ENCODE results near the gene ZNF217.
"Not testable (repeated sequence)": the region's sequence is repeated elsewhere in the genome, so short reads cannot be mapped to it uniquely, and the experiment has no call there.

The ZNF217 gene

DNA sequence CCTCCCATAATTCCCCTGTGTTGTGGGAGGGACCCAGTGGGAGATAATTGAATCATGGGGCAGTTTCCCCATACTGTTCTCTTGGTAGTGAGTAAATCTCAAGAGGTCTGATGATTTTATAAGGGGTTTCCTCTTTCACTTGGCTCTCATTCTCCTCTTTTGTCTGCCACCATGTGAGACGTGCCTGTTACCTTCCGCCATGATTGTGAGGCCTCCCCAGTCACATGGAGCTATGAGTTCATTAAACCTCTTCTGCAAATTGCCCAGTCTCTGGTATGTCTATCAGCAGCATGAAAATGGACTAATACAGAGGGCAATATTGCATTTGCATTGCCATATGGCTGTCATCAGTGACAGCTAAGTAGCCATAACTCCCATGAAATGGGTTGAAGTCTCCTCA lies 63.2 kb downstream of the ZNF217 start:
- DNase-seq (ENCODE audit: low spot score) = no peak
- TF ChIP-seq, protein P1, sequence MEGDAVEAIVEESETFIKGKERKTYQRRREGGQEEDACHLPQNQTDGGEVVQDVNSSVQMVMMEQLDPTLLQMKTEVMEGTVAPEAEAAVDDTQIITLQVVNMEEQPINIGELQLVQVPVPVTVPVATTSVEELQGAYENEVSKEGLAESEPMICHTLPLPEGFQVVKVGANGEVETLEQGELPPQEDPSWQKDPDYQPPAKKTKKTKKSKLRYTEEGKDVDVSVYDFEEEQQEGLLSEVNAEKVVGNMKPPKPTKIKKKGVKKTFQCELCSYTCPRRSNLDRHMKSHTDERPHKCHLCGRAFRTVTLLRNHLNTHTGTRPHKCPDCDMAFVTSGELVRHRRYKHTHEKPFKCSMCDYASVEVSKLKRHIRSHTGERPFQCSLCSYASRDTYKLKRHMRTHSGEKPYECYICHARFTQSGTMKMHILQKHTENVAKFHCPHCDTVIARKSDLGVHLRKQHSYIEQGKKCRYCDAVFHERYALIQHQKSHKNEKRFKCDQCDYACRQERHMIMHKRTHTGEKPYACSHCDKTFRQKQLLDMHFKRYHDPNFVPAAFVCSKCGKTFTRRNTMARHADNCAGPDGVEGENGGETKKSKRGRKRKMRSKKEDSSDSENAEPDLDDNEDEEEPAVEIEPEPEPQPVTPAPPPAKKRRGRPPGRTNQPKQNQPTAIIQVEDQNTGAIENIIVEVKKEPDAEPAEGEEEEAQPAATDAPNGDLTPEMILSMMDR (IDR thresholded peaks at IDR 0.05; ENCODE audit: extremely low read depth, missing control alignments) = no peak

DNA sequence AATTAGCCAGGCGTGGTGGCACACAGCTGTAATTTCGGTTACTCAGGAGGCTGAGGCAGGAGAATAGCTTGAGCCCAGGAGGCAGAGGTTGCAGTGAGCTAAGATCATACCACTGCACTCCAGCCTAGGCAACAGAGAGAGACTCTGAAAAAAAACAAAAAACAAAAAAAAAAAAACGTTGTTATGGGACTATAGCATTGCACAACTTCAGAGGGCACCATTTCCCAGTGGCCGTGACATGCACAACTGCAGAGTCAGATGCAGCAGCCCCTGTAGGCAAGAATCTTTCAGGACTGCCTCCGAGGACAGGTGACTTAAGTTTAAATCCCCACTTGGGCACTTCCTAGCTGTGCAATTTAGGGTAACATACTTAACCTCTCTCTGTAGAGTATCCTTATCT lies 64.0 kb downstream of the ZNF217 start:
- TF ChIP-seq, protein P1 (IDR thresholded peaks at IDR 0.05; ENCODE audit: extremely low read depth, missing control alignments) = no peak
- no peak for DNase-seq (ENCODE audit: low spot score)

DNA sequence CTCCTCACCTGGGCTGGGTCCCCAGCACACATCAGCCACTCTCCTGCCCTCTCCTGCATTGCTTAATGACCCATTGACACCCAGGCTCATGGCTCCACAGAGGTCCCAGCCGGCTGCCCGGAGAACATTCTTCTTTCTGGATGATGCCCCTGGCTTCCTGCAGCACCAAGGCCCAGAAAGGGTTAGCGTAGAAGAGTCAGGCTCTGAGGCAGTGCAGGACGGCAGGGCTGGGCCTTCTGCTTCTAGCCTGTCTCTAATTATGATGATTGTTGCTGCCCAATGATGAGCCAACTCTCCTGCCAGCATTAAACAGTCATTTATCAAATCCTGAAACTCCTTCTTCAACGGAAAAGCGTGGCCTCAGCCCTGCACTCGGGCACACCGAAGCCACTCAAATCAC lies 66.4 kb downstream of the ZNF217 start:
- TF ChIP-seq, protein P1 (IDR thresholded peaks at IDR 0.05; ENCODE audit: extremely low read depth, missing control alignments) = no peak
- DNase-seq (ENCODE audit: low spot score) = no peak

DNA sequence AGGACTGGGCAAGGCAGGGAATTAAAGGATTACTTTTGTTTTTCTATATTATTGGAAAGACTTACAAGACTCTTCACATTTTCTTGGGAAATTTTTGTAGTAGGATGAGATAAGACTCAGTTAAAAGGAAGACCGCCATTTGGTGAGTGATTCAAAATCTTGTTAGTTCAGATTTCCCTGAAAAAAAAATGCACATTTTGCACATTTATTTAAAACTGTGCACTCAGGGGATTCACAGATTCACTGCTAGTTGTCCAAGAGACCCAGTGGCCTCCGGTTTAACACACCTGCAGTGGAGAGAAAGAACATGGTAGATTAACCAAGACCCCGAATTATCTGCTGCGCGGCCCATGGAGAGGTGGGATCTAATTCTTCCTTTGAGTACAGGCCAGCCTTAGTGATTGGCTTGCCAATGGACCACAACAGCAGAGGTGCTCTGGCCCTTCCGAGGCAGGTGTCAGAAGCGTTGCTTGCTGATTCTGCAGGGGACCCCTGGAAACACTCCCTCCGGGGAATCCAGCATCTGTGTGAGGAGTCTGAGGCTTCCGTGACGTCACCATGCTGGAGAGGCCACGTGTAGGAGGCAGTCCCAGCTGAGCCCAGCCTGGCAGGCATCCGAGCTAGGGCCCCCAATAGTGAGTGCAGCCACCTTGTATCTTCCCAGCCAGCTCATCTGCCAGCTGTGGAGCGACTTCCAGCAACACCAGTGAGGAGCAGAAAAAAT lies 68.9 kb downstream of the ZNF217 start:
- DNase-seq (ENCODE audit: low spot score) = no peak
- TF ChIP-seq, protein P1 (IDR thresholded peaks at IDR 0.05; ENCODE audit: extremely low read depth, missing control alignments) = no peak

DNA sequence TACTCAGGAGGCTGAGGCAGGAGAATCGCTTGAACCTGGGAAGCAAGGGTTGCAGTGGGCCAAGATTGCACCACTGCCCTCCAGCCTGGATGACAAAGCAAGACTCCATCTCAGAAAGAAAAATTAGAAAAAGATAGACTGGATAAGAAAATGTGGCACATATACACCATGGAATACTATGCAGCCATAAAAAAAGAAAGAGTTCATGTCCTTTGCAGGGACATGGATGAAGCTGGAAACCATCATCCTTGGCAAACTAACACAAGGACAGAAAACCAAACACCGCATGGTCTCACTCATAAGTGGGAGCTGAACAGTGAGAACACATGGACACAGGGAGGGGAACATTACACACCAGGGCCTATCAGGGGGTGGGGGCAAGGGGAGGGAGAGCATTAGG lies 70.0 kb downstream of the ZNF217 start:
- not testable (repeated sequence) for DNase-seq (ENCODE audit: low spot score)

DNA sequence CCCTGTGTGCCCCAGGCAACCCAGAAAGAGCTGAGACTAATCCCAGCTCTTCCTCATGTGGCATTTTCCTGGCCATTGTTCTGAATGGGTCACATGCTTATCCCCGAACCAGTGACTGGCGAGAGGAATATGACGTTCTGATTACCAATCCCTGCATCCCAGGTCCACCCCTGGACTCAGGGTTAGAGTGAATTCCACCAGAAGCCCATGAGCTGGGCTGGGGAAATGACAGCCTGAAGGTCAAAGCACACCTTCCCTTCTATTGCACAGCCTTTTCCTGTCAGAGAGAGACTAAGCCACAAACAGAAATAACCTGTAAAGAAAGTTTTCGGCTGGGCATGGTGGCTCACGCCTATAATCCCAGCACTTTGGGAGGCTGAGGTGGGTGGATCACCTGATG lies 70.9 kb downstream of the ZNF217 start:
- TF ChIP-seq, protein P1 (IDR thresholded peaks at IDR 0.05; ENCODE audit: extremely low read depth, missing control alignments) = no peak
- DNase-seq (ENCODE audit: low spot score) = no peak

DNA sequence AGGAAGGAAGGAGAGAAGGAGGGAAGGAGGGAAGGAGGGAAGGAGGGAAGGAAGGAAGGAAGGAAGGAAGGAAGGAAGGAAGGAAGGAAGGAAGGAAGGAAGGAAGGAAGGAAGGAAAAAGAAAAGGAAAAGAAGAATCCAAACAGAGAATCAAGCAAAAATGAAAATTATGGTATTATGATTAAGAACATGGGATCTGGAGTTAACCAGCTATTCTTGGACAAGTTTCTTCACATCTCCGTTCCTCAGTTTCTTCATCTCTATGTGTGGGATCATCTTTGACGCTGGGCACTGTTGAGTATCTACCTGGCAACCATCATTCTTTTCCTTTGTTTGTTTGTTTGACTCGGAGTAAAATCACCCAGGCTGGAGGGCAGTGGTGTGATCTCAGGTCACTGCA lies 71.6 kb downstream of the ZNF217 start:
- TF ChIP-seq, protein P1 (IDR thresholded peaks at IDR 0.05; ENCODE audit: extremely low read depth, missing control alignments) = no peak
- DNase-seq (ENCODE audit: low spot score) = no peak

DNA sequence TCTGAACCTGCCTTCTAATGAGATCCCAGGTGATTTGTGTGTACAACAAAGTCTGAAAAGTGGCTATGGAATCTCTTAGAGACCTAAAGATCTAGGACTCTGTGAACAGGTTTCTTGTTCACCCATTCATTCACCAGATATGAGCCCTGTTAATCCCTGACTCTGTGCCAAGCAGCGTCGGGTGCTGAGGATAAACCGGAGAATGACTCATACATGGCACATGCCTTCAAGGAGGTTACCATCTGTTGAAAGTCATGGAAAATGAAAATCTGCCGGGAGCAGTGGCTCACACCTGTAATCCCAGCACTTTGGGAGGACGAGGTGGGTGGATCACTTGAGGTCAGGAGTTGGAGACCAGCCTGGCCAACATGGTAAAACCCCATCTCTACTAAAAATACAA lies 72.2 kb downstream of the ZNF217 start:
- DNase-seq (ENCODE audit: low spot score) = not testable (repeated sequence)
